Ascending aorta (tissue), 2 donors: Measurements from ENCODE around the gene LHX6. TPM values are rescaled to one million over a fixed set of nuclear protein-coding genes. Genes with fewer than 3 reads are reported as not detected.
A peak's percentile ranks its signal among the peaks of the same experiment; 100 is the strongest.

Source experiments
- DNase-seq, 2 donors: peaks; one replicate each; pipeline ENCODE4 v3.0.0-alpha.2; 2019; ENCODE audit warnings: low spot score in 2 of 2
- H3K27ac ChIP-seq, 2 donors: fragments of 200-600 bp; sonication (generic); one replicate each; pipeline ENCODE4 v1.5.1; 2016 to 2017; ENCODE audit warnings: mild to moderate bottlenecking in 1 of 2
- H3K27me3 ChIP-seq: fragments of 200-600 bp; sonication (generic); one replicate; pipeline ENCODE4 v1.5.1; 2017
- H3K36me3 ChIP-seq, 2 donors: fragments of 200-600 bp; sonication (generic); one replicate each; pipeline ENCODE4 v1.5.1; 2016
- H3K4me1 ChIP-seq, 2 donors: fragments of 200-600 bp; sonication (generic); one replicate each; pipeline ENCODE4 v1.5.1; 2016 to 2017; ENCODE audit warnings: mild to moderate bottlenecking in 1 of 2
- H3K4me3 ChIP-seq, 2 donors: fragments of 200-600 bp; sonication (generic); one replicate each; pipeline ENCODE4 v1.5.1; 2016 to 2017; ENCODE audit warnings: mild to moderate bottlenecking in 1 of 2
- H3K9me3 ChIP-seq, 2 donors: fragments of 200-600 bp; sonication (generic); one replicate each; pipeline ENCODE4 v1.5.1; 2016
- intact Hi-C: fragments of 100-400 bp; cut with DNase I; formaldehyde crosslinking; loops from one replicate; pipeline ENCODE4 v1.15.1; 2023
- total RNA-seq: library from RNA; depleted of rRNA; stranded (reverse); fragments of >200 nt; gene quantifications from one replicate; pipeline ENCODE4 v1.1.0, GENCODE V29; 2016
- TF ChIP-seq, protein P1 (sequence below), 3 experiments: fragments of 200-600 bp in 2 of 3; fragments of 450-650 bp in 1 of 3; sonication (generic) in 2 of 3; IDR thresholded peaks; one replicate each; pipeline ENCODE4 v1.5.1; 2016 to 2019; ENCODE audit warnings: antibody characterized with exemption in 3 of 3, mild to moderate bottlenecking in 1 of 3, moderate library complexity in 1 of 3

LHX6 gene
- total RNA-seq, 1 donor from 2014 or later: 141 TPM

DNA sequence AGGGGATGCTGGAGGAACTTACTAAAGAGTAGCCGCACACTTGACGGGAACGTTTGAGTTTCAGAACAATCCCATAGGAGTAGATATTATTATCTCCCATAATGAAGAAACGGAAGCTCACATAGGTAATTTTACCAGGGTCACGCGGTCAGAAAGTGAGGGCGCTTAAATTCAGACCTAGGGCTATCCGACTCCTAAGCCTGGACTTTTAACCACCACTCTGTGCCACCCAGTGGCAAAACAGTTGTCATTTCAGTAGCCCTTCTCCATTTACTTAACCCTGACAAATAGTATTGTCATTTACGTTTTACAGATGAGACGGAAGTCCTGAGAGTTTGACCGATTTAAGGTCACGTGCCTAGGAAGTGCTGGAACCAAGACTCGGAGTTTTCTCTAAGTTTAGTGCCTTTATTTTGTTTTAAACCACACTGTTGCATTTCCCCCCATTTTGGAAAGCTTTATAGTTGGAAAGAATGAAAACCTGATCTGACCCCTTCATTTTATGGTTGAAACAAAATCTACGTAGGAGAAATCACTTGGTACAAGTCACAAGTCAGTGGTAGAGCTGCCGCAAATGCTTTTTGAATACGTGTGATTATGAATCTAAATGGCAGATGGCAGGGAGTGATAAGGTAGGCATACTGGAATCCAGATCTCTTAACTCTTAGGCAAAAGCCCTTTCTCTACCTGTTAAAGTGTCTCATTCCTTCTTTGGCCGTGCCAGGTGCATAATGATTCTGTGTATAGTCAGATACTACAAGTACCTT lies 36.6 kb upstream of the LHX6 start:
- intact Hi-C loops: loop anchor here (5.0 to 10.0 kb wide), 4 partner anchors 82 to 1659 kb away; partner anchors contain the start of genes PDCL and TTLL11
- TF ChIP-seq, protein P1, sequence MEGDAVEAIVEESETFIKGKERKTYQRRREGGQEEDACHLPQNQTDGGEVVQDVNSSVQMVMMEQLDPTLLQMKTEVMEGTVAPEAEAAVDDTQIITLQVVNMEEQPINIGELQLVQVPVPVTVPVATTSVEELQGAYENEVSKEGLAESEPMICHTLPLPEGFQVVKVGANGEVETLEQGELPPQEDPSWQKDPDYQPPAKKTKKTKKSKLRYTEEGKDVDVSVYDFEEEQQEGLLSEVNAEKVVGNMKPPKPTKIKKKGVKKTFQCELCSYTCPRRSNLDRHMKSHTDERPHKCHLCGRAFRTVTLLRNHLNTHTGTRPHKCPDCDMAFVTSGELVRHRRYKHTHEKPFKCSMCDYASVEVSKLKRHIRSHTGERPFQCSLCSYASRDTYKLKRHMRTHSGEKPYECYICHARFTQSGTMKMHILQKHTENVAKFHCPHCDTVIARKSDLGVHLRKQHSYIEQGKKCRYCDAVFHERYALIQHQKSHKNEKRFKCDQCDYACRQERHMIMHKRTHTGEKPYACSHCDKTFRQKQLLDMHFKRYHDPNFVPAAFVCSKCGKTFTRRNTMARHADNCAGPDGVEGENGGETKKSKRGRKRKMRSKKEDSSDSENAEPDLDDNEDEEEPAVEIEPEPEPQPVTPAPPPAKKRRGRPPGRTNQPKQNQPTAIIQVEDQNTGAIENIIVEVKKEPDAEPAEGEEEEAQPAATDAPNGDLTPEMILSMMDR (IDR thresholded peaks at IDR 0.05): no peak
- peak overlapping the region; percentile 73 to 82 for H3K4me3 ChIP-seq
- peaks cover 5 to 24% of the 10 kb centered on the region in 2 donors for H3K4me1 ChIP-seq
- H3K9me3 ChIP-seq: no peaks in the 10 kb centered on the region
- no peak for DNase-seq
- peaks cover 5 to 7% of the 10 kb centered on the region in 2 donors for H3K36me3 ChIP-seq
- H3K27me3 ChIP-seq: no peaks in the 10 kb centered on the region
- peak overlapping the region; percentile 85 to 91 for H3K27ac ChIP-seq

DNA sequence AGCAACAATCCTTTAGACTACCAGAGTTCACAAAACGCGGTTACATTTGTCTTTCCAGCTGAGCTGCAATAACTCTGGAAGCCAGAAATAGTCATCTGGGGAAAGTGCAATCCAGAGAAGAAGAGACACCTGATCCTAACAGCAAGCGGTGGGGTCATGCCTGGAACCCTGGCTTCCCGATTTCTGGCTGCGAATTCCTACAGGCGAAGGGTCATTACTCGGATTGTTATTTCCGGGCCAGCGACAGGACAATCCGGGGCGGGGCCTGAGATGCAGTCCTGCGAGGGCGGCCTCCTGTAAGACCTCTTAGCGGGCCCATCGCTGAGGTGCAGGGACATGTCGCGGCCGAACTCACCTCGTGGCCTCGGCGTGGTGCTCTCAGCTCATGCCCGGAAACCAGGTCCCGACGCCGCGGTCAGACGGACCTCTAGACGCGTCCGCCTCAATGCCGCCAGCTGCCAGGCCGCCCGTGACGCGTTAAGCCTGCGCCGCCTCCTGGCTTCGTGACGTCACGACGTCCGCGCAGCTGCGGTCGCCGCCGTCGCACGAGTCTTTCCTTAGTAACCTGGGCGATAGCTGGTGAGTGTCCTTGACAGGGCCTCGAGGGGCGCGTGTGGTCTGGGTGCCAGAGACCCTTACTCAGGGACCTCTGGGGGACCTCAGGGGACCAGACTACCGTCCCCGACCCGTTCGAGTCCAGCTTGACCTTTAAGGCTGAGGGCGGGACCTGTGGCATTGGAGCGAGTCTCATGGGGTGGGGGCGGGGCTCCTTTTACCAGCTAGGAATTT lies 35.8 kb upstream of the LHX6 start, which contains the start of the genes MRRF and RBM18:
Gene MRRF, plus strand, starts transcription at position 523 of the 789 bp plus-strand sequence. CDS start 6,010 bp downstream, outside the sequence.
Gene RBM18, minus strand, starts transcription at position 481 of the 789 bp plus-strand sequence. CDS start 3,348 bp downstream, outside the sequence.
- TF ChIP-seq, protein P1 (IDR thresholded peaks at IDR 0.05): no peak
- peak; percentile 66 to 94 for DNase-seq
- intact Hi-C loops: loop anchor here (1.0 to 10.0 kb wide), 6 partner anchors 83 to 1660 kb away; partner anchors contain the start of genes FBXW2, MORN5, NDUFA8 and PDCL
- Histone ChIP-seq H3K9me3 (no peaks in the 10 kb centered on the region), H3K4me1 (peaks cover 5 to 24% of the 10 kb centered on the region in 2 donors), H3K4me3 (peak within 1 kb of the TSS; percentile 73 to 82), H3K36me3 (peaks cover 9 to 15% of the 10 kb centered on the region in 2 donors), H3K27ac (peak within 1 kb of the TSS; percentile 85 to 91), H3K27me3 (no peaks in the 10 kb centered on the region)

DNA sequence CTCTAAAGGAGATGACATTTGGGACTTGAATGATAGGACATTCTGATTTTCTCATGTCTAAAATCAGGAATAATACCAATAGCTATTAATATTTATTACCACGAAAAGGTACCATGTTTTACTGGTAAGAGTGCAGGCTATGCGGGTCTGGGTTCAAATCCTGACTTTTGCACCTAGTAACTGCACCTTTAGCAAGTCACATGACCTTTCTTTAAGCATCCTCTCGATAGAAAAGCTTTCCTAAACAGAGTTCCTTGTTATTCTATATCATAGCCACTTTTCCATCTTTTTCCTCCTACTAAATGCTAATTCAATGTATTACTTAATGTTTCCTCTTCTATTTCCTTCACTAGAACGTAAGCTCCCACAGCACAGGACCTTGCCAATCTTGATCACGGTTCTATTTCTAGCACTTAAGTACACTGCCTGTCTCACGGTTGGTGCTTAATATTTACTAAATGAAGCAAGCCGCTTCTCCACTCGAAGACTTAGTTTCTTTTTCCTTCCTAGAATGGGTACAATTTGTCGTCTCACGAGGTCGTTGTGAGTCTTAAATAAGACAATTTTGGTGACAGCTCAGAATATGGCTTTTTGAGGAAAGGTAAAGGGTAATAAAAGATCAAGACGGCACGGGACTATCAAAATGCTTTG lies 35.1 kb upstream of the LHX6 start:
- Histone ChIP-seq H3K27me3 (no peaks in the 10 kb centered on the region), H3K27ac (peak overlapping the region; percentile 85 to 91), H3K4me1 (peaks cover 5 to 24% of the 10 kb centered on the region in 2 donors), H3K9me3 (no peaks in the 10 kb centered on the region), H3K4me3 (peak overlapping the region; percentile 73 to 82), H3K36me3 (peaks cover 9 to 21% of the 10 kb centered on the region in 2 donors)
- intact Hi-C loops: loop anchor here (1.0 to 10.0 kb wide), 5 partner anchors 105 to 1661 kb away; partner anchors contain the start of genes FBXW2, MORN5, NDUFA8 and PDCL
- no peak for DNase-seq
- TF ChIP-seq, protein P1 (IDR thresholded peaks at IDR 0.05): no peak

DNA sequence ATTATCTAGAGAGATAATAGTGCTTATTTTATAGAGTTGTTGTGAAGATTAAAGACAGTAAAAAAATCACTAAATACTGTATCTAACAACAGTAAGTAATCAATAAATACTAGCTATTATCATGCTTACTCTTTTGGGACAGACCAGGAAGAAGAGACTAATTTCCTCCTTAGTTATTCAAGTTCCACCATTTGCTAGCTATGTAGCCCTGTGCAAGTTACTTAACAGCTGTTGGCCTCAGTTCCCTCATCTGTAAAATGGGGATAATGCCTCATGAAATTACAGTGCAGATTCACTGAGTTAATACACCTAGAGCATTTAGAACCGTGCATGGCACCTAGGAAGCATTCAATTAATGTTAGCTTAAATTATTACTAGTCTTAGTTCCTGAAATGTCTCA lies 33.3 kb upstream of the LHX6 start:
- Histone ChIP-seq H3K9me3 (no peaks in the 10 kb centered on the region), H3K4me1 (peaks cover 5 to 24% of the 10 kb centered on the region in 2 donors), H3K36me3 (peaks cover 12 to 35% of the 10 kb centered on the region in 2 donors), H3K27me3 (no peaks in the 10 kb centered on the region), H3K27ac (no peak overlapping the region), H3K4me3 (no peak overlapping the region)
- no peak for DNase-seq
- TF ChIP-seq, protein P1 (IDR thresholded peaks at IDR 0.05): no peak
- intact Hi-C loops: loop anchor here (5.0 to 10.0 kb wide), 4 partner anchors 167 to 1663 kb away; partner anchors contain the start of genes FBXW2, PDCL and TTLL11

DNA sequence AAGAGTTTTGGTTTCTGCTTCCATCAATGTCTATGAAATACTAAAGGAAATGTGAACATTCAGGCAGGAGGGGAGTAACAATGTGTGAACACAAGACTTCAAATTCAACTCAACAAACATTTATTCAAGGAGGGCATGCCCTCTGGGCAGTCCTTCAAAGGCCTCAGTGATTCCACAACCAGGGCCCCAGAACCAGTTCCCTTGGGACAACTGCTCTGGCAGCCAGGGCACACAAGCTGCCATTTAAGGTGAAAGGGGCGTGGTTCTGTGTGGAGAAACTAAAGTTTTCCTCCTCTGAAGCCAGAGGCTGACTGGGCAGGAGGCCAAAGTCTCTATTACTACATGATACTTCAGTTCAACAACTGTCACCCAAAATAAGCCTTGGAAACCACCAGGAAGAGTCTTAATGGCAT lies 32.7 kb upstream of the LHX6 start:
- peak overlapping the region in 1 of 2 donors; percentile 28 for H3K27ac ChIP-seq
- TF ChIP-seq, protein P1 (IDR thresholded peaks at IDR 0.05): no peak
- peak; percentile 32 to 88 for DNase-seq
- intact Hi-C loops: loop anchor here (5.0 to 10.0 kb wide), 4 partner anchors 167 to 1663 kb away; partner anchors contain the start of genes FBXW2, PDCL and TTLL11
- no peaks in the 10 kb centered on the region for H3K9me3 ChIP-seq
- H3K4me1 ChIP-seq: peaks cover 5 to 24% of the 10 kb centered on the region in 2 donors
- peaks cover 12 to 37% of the 10 kb centered on the region in 2 donors for H3K36me3 ChIP-seq
- no peaks in the 10 kb centered on the region for H3K27me3 ChIP-seq
- no peak overlapping the region for H3K4me3 ChIP-seq
